H9 (cell line): ENCODE results near the gene ARAP1. TPM values are rescaled to one million over a fixed set of nuclear protein-coding genes. Genes with fewer than 3 reads are reported as not detected.
A peak's percentile ranks its signal among the peaks of the same experiment; 100 is the strongest.

Experiments used
- DNase-seq: peaks from one replicate; pipeline ENCODE4 v3.0.0-alpha.2; 2017
- H2AFZ ChIP-seq: one replicate; pipeline ENCODE4 v1.6.1; 2013; ENCODE audit warnings: mild to moderate bottlenecking, low read length, control low read depth, moderate library complexity
- H2AK5ac ChIP-seq: 2 replicates; pipeline ENCODE4 v1.6.1; 2013; ENCODE audit warnings: low read length, control low read depth, mixed read lengths; ENCODE audit not compliant: insufficient read length
- H2BK120ac ChIP-seq: one replicate; pipeline ENCODE4 v1.6.1; 2013; ENCODE audit warnings: low read depth, mild to moderate bottlenecking, low read length, control low read depth, inconsistent platforms; ENCODE audit not compliant: poor library complexity, severe bottlenecking
- H2BK12ac ChIP-seq: 2 replicates; pipeline ENCODE4 v1.6.1; 2013; ENCODE audit warnings: low read length, control low read depth, mixed read lengths, low read depth; ENCODE audit not compliant: insufficient read length
- H2BK15ac ChIP-seq: 2 replicates; pipeline ENCODE4 v1.6.1; 2013; ENCODE audit warnings: low read depth, low read length, control low read depth
- H2BK20ac ChIP-seq: one replicate; pipeline ENCODE4 v1.6.1; 2013; ENCODE audit warnings: low read depth, mild to moderate bottlenecking, low read length, control low read depth, inconsistent platforms; ENCODE audit not compliant: poor library complexity, severe bottlenecking
- H2BK5ac ChIP-seq: 2 replicates; pipeline ENCODE4 v1.6.1; 2013; ENCODE audit warnings: low read length, control low read depth, mixed read lengths; ENCODE audit not compliant: insufficient read length
- H3K14ac ChIP-seq: 2 replicates; pipeline ENCODE4 v1.6.1; 2013; ENCODE audit warnings: low read length, control low read depth; ENCODE audit not compliant: insufficient read depth
- H3K18ac ChIP-seq: 2 replicates; pipeline ENCODE4 v1.6.1; 2013; ENCODE audit warnings: low read depth, mild to moderate bottlenecking, mixed read lengths, low read length, control low read depth; ENCODE audit not compliant: insufficient read length
- H3K23ac ChIP-seq: 2 replicates; pipeline ENCODE4 v1.6.1; 2013; ENCODE audit warnings: low read length, control low read depth, mixed read lengths, low read depth; ENCODE audit not compliant: insufficient read length
- H3K23me2 ChIP-seq: 2 replicates; pipeline ENCODE4 v1.6.1; 2013; ENCODE audit warnings: low read depth, mild to moderate bottlenecking, mixed read lengths, low read length, control low read depth; ENCODE audit not compliant: insufficient read length, poor library complexity, severe bottlenecking
- H3K27ac ChIP-seq: 2 replicates; pipeline ENCODE4 v1.5.1; 2013; ENCODE audit warnings: low read length, control low read depth, mixed read lengths, low read depth; ENCODE audit not compliant: insufficient read length
- H3K27me3 ChIP-seq: 2 replicates; pipeline ENCODE4 v1.6.1; 2013; ENCODE audit warnings: low read length, control low read depth, inconsistent platforms; ENCODE audit not compliant: insufficient read depth
- H3K4ac ChIP-seq: 2 replicates; pipeline ENCODE4 v1.6.1; 2013; ENCODE audit warnings: low read depth, mild to moderate bottlenecking, control low read depth, inconsistent platforms, low read length, moderate library complexity
- H3K4me1 ChIP-seq: 2 replicates; pipeline ENCODE4 v1.6.1; 2013; ENCODE audit warnings: low read length, control low read depth, inconsistent platforms; ENCODE audit not compliant: insufficient read depth
- H3K4me2 ChIP-seq: 2 replicates; pipeline ENCODE4 v1.6.1; 2013; ENCODE audit warnings: low read length, control low read depth, mixed read lengths; ENCODE audit not compliant: insufficient read length, insufficient read depth
- H3K56ac ChIP-seq: 2 replicates; pipeline ENCODE4 v1.6.1; 2013; ENCODE audit warnings: low read depth, mild to moderate bottlenecking, mixed read lengths, low read length, control low read depth; ENCODE audit not compliant: insufficient read length
- H3K79me1 ChIP-seq: 2 replicates; pipeline ENCODE4 v1.6.1; 2013; ENCODE audit warnings: low read depth, mild to moderate bottlenecking, moderate library complexity, low read length, control low read depth, inconsistent platforms; ENCODE audit not compliant: insufficient read depth, poor library complexity, severe bottlenecking
- H3K79me2 ChIP-seq: 2 replicates; pipeline ENCODE4 v1.6.1; 2013; ENCODE audit warnings: low read length, control low read depth, inconsistent platforms; ENCODE audit not compliant: insufficient read depth
- H3K9ac ChIP-seq: 2 replicates; pipeline ENCODE4 v1.6.1; 2013; ENCODE audit warnings: low read length, control low read depth, mixed read lengths; ENCODE audit not compliant: insufficient read length; ENCODE audit errors: extremely low read depth
- H3K9me3 ChIP-seq: one replicate; pipeline ENCODE4 v1.6.1; 2013; ENCODE audit warnings: low read depth, low read length, inconsistent platforms; ENCODE audit not compliant: control insufficient read depth
- H3T11ph ChIP-seq: one replicate; pipeline ENCODE4 v1.6.1; 2013; ENCODE audit warnings: mild to moderate bottlenecking, low read length, control low read depth, inconsistent platforms
- H4K20me1 ChIP-seq: one replicate; pipeline ENCODE4 v1.6.1; 2013; ENCODE audit not compliant: control insufficient read depth, insufficient read length, insufficient read depth
- H4K5ac ChIP-seq: 2 replicates; pipeline ENCODE4 v1.6.1; 2013; ENCODE audit warnings: low read depth, mild to moderate bottlenecking, mixed read lengths, low read length, control low read depth; ENCODE audit not compliant: insufficient read length
- H4K8ac ChIP-seq: replicated peaks from 2 replicates; pipeline ENCODE4 v1.6.1; 2013; ENCODE audit warnings: low read length, control low read depth, mixed read lengths, low read depth; ENCODE audit not compliant: insufficient read length
- H4K91ac ChIP-seq: 2 replicates; pipeline ENCODE4 v1.6.1; 2013; ENCODE audit warnings: low read depth, mild to moderate bottlenecking, moderate library complexity, mixed read lengths, low read length, control low read depth; ENCODE audit not compliant: insufficient read length
- H3K27ac Mint-ChIP-seq, 3 experiments: 2 replicates in 2 of 3; 3 replicates in 1 of 3; pipeline ENCODE4 v1.8.0; 2020 to 2021; ENCODE audit warnings: mixed read lengths in 3 of 3, mild to moderate bottlenecking in 1 of 3, moderate library complexity in 1 of 3
- H3K27me3 Mint-ChIP-seq: 2 replicates; pipeline ENCODE4 v1.8.0; 2021; ENCODE audit warnings: low read depth, mild to moderate bottlenecking, moderate library complexity, mixed read lengths
- H3K36me3 Mint-ChIP-seq, 3 experiments: 2 replicates in 2 of 3; 3 replicates in 1 of 3; pipeline ENCODE4 v1.8.0; 2020 to 2021; ENCODE audit warnings: low read depth in 3 of 3, mixed read lengths in 3 of 3; ENCODE audit not compliant: insufficient read depth in 1 of 3
- H3K4me1 Mint-ChIP-seq, 2 experiments: 2 replicates each; pipeline ENCODE4 v1.8.0; 2020; ENCODE audit warnings: mixed read lengths in 2 of 2
- H3K4me3 Mint-ChIP-seq, 2 experiments: 2 replicates in 1 of 2; 3 replicates in 1 of 2; pipeline ENCODE4 v1.8.0; 2020 to 2021; ENCODE audit warnings: mild to moderate bottlenecking in 2 of 2, mixed read lengths in 2 of 2, moderate library complexity in 1 of 2
- H3K9me3 Mint-ChIP-seq, 2 experiments: 2 replicates in 1 of 2; 3 replicates in 1 of 2; pipeline ENCODE4 v1.8.0; 2020; ENCODE audit warnings: mild to moderate bottlenecking in 2 of 2, mixed read lengths in 2 of 2, moderate library complexity in 1 of 2
- CTCF ChIP-seq: fragments of 200-600 bp; sonication (generic); conservative IDR thresholded peaks from 3 replicates; pipeline ENCODE4 v1.8.0; 2021; ENCODE audit warnings: antibody characterized with exemption, mild to moderate bottlenecking
- WGBS: extraction: QIAGEN DNeasy Blood & Tissue Kit; methylation state at CpG from one replicate; pipeline ENCODE4 v1.1.7; 2013; ENCODE audit warnings: missing lambda C conversion rate, low lambda C conversion rate, mixed read lengths; ENCODE audit not compliant: insufficient read length; ENCODE audit errors: extremely low coverage; 5-methylcytosine and 5-hydroxymethylcytosine counted together
- total RNA-seq: library from RNA; stranded (reverse); gene quantifications from 2 replicates; pipeline ENCODE4 v1.2.1, GENCODE V29; 2021

The ARAP1 gene
- total RNA-seq, 1 experiment from 2014 or later = 59.4 TPM

GRCh38 chr11:72712168-72712751 is 39.9 kb downstream of the ARAP1 start:
- H3K4me2 ChIP-seq = no peak overlapping the region
- no peak overlapping the region for H2BK5ac ChIP-seq
- H3K27me3 Mint-ChIP-seq = no peaks in the 10 kb centered on the region
- no peak overlapping the region for H3K23ac ChIP-seq
- no peaks in the 10 kb centered on the region for H3K4me1 ChIP-seq
- peaks cover 13 to 30% of the 10 kb centered on the region in 2 experiments for H3K4me1 Mint-ChIP-seq
- H4K91ac ChIP-seq = no peak overlapping the region
- no peak overlapping the region for H2BK20ac ChIP-seq
- peaks cover 4% of the 10 kb centered on the region for H4K20me1 ChIP-seq
- no peak overlapping the region; the same call in 1 of the 2 replicates for H3K14ac ChIP-seq
- no peaks in the 10 kb centered on the region for H3K9me3 Mint-ChIP-seq
- H2AK5ac ChIP-seq = no peak overlapping the region
- no peak overlapping the region for H2BK120ac ChIP-seq
- H3T11ph ChIP-seq = no peak overlapping the region
- H3K9me3 ChIP-seq = no peaks in the 10 kb centered on the region
- H3K4ac ChIP-seq = no peak overlapping the region
- H3K18ac ChIP-seq = no peak overlapping the region
- no peak overlapping the region for H2AFZ ChIP-seq
- no peaks in the 10 kb centered on the region for H3K79me1 ChIP-seq
- no peak overlapping the region for H2BK12ac ChIP-seq
- H3K27ac ChIP-seq = no peak overlapping the region
- H3K56ac ChIP-seq = no peak overlapping the region
- no peak overlapping the region for H4K8ac ChIP-seq
- no CpG with 5 or more reads among the region's 26 CpGs for WGBS
- H2BK15ac ChIP-seq = no peak overlapping the region
- no peaks in the 10 kb centered on the region for H3K23me2 ChIP-seq
- TF ChIP-seq CTCF = no peak
- H3K27ac Mint-ChIP-seq = peak overlapping the region; percentile 27 to 30 (median 29); a peak in 5 of 7 replicates
- H3K79me2 ChIP-seq = no peaks in the 10 kb centered on the region
- no peak for DNase-seq
- no peak overlapping the region for H4K5ac ChIP-seq
- no peaks in the 10 kb centered on the region for H3K27me3 ChIP-seq
- no peak overlapping the region for H3K9ac ChIP-seq
- H3K36me3 Mint-ChIP-seq = peaks cover 15 to 40% (median 24%) of the 10 kb centered on the region in 3 experiments; a peak in 6 of 7 replicates
- no peak overlapping the region for H3K4me3 Mint-ChIP-seq
